Mesendoderm (in vitro differentiated cells): ENCODE results near the gene GPR42. TPM values are rescaled to one million over a fixed set of nuclear protein-coding genes. Genes with fewer than 3 reads are reported as not detected.

Experiments used
- DNase-seq: peaks from one replicate; pipeline ENCODE4 v3.0.0; 2013
- H2AK5ac ChIP-seq: 2 replicates; pipeline ENCODE4 v1.6.1; 2013; ENCODE audit warnings: low read length, inconsistent platforms
- H2BK120ac ChIP-seq: 2 replicates; pipeline ENCODE4 v1.6.1; 2013; ENCODE audit warnings: low read depth, mild to moderate bottlenecking, low read length, moderate library complexity, mixed read lengths
- H2BK15ac ChIP-seq: replicated peaks from 2 replicates; pipeline ENCODE4 v1.6.1; 2013; ENCODE audit warnings: low read depth, mild to moderate bottlenecking, moderate library complexity
- H2BK5ac ChIP-seq: 2 replicates; pipeline ENCODE4 v1.6.1; 2013; ENCODE audit warnings: low read length, inconsistent platforms
- H3K18ac ChIP-seq: 2 replicates; pipeline ENCODE4 v1.6.1; 2013; ENCODE audit warnings: mild to moderate bottlenecking, low read length, mixed read lengths
- H3K23ac ChIP-seq: one replicate; pipeline ENCODE4 v1.6.1; 2013; ENCODE audit warnings: low read length
- H3K27ac ChIP-seq: 2 replicates; pipeline ENCODE4 v1.5.1; 2013; ENCODE audit warnings: low read depth, mild to moderate bottlenecking, inconsistent platforms, low read length, moderate library complexity
- H3K27me3 ChIP-seq: 2 replicates; pipeline ENCODE4 v1.6.1; 2013; ENCODE audit warnings: low read length, control low read depth, mild to moderate bottlenecking, inconsistent platforms; ENCODE audit not compliant: insufficient read depth, poor library complexity
- H3K36me3 ChIP-seq: 2 replicates; pipeline ENCODE4 v1.6.1; 2013; ENCODE audit warnings: low read length, inconsistent platforms; ENCODE audit not compliant: control insufficient read depth, insufficient read depth
- H3K4ac ChIP-seq: one replicate; pipeline ENCODE4 v1.6.1; 2013; ENCODE audit warnings: low read depth, mild to moderate bottlenecking, low read length, moderate library complexity
- H3K4me1 ChIP-seq: 2 replicates; pipeline ENCODE4 v1.6.1; 2013; ENCODE audit warnings: low read depth, low read length, inconsistent platforms; ENCODE audit not compliant: control insufficient read depth
- H3K4me2 ChIP-seq: 2 replicates; pipeline ENCODE4 v1.6.1; 2013; ENCODE audit warnings: low read length
- H3K4me3 ChIP-seq: 2 replicates; pipeline ENCODE4 v1.5.1; 2013; ENCODE audit warnings: mild to moderate bottlenecking, low read length
- H3K56ac ChIP-seq: one replicate; pipeline ENCODE4 v1.6.1; 2013; ENCODE audit warnings: low read length
- H3K79me1 ChIP-seq: 2 replicates; pipeline ENCODE4 v1.6.1; 2013; ENCODE audit warnings: low read length, inconsistent platforms
- H3K79me2 ChIP-seq: 2 replicates; pipeline ENCODE4 v1.6.1; 2013; ENCODE audit warnings: mild to moderate bottlenecking, low read length; ENCODE audit not compliant: control insufficient read depth, insufficient read depth
- H3K9ac ChIP-seq: 2 replicates; pipeline ENCODE4 v1.6.1; 2013; ENCODE audit warnings: low read length, inconsistent platforms
- H4K5ac ChIP-seq: one replicate; pipeline ENCODE4 v1.6.1; 2013; ENCODE audit warnings: low read length
- H4K8ac ChIP-seq: one replicate; pipeline ENCODE4 v1.6.1; 2013; ENCODE audit warnings: low read depth, mild to moderate bottlenecking, control low read depth, low read length, moderate library complexity
- WGBS: extraction: QIAGEN DNeasy Blood & Tissue Kit; methylation state at CpG from one replicate; pipeline ENCODE4 v1.1.7; 2013; ENCODE audit warnings: low lambda C conversion rate, missing lambda C conversion rate; ENCODE audit not compliant: insufficient coverage; ENCODE audit errors: extremely low coverage; 5-methylcytosine and 5-hydroxymethylcytosine counted together
- polyA plus RNA-seq, 2 experiments: library from polyadenylated mRNA; stranded (reverse); fragments of 200-250 nt; gene quantifications; one replicate each; pipeline ENCODE4 v1.2.3, GENCODE V29; 2013

Gene GPR42
- polyA plus RNA-seq (2013, experiment 1 of 2), result 0.03 TPM
- polyA plus RNA-seq (2013, experiment 2 of 2), result not detected

DNA sequence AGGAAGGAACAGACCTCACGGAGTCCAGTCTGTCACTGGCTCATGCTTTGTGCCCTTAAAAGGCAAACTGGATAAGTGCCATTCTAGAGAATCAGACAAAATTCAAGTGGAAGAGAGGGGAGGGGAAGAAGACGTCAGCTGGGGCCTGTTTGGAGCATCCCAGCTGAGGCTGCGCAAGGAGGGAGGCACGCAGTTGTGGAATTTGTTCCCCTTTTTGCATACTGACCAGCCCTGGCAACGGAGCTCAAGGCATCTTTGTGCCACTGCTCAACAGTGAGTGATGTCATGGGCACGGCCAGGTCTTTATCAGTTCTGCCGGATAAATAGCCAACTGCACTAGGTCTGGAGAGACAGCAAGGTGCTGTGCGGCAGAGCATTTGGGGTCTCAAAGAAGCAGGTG is at the start of gene GPR42:
TSS of gene GPR42 (plus strand) at position 347 of the 400 bp plus-strand sequence. CDS start 292 bp downstream, outside the sequence.
- WGBS, result no CpG with 5 or more reads among the region's 8 CpGs

GRCh38 chr19:35321291-35321690 is 49.6 kb upstream of the GPR42 start:
- no peak overlapping the region for H2BK15ac ChIP-seq
- no peak overlapping the region for H3K27ac ChIP-seq
- no peak overlapping the region for H3K4me2 ChIP-seq
- no peak overlapping the region for H3K56ac ChIP-seq
- no peaks in the 10 kb centered on the region for H3K4me1 ChIP-seq
- no peaks in the 10 kb centered on the region for H3K79me1 ChIP-seq
- H3K4ac ChIP-seq, result no peak overlapping the region
- H2BK120ac ChIP-seq, result no peak overlapping the region
- no peak overlapping the region for H2AK5ac ChIP-seq
- no CpG with 5 or more reads among the region's 2 CpGs for WGBS
- H4K5ac ChIP-seq, result no peak overlapping the region
- H3K27me3 ChIP-seq, result no peaks in the 10 kb centered on the region
- no peak overlapping the region for H3K23ac ChIP-seq
- H3K18ac ChIP-seq, result no peak overlapping the region
- DNase-seq, result no peak
- no peak overlapping the region for H3K4me3 ChIP-seq
- H2BK5ac ChIP-seq, result no peak overlapping the region
- no peaks in the 10 kb centered on the region for H3K36me3 ChIP-seq
- H3K9ac ChIP-seq, result no peak overlapping the region
- H3K79me2 ChIP-seq, result no peaks in the 10 kb centered on the region
- H4K8ac ChIP-seq, result no peak overlapping the region

More for the DNA sequence above, at the start of gene GPR42:
- Histone ChIP-seq H3K23ac (no peak within 1 kb of the TSS), H3K79me1 (no peaks in the 10 kb centered on the region), H3K18ac (no peak within 1 kb of the TSS), H4K5ac (no peak within 1 kb of the TSS), H4K8ac (no peak within 1 kb of the TSS), H3K4me3 (no peak within 1 kb of the TSS), H3K27me3 (no peaks in the 10 kb centered on the region), H3K56ac (no peak within 1 kb of the TSS), H2BK5ac (no peak within 1 kb of the TSS), H3K9ac (no peak within 1 kb of the TSS), H3K79me2 (no peaks in the 10 kb centered on the region), H2AK5ac (no peak within 1 kb of the TSS), H2BK120ac (no peak within 1 kb of the TSS), H3K4me2 (no peak within 1 kb of the TSS), H2BK15ac (no peak within 1 kb of the TSS), H3K4ac (no peak within 1 kb of the TSS), H3K36me3 (no peaks in the 10 kb centered on the region), H3K4me1 (no peaks in the 10 kb centered on the region), H3K27ac (no peak within 1 kb of the TSS)
- no peak for DNase-seq

- no CpG with 5 or more reads among the region's 9 CpGs for WGBS
- no peak overlapping the region for H2BK5ac ChIP-seq
Measured at GRCh38 chr19:35322014-35322413, 48.9 kb upstream of the GPR42 start.

DNA sequence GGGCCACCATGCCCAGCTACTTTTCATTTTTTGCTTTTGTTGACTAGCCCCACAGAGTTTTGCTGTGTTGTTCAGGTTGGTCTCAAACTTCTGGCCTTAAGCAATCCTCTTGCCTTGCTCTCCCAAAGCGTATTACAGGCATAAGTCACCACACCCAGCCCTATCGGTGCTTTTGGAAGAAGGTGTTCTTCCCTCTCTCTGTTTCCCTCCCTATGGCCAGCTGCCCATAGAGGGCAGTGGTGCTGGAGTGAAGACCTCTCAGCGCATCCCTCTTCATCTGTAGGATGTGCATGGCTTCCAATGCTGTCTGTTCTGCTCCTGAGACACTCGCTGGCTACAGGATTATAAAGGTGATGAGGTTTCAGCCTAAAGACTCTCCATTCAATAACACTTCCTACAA is 43.2 kb upstream of the GPR42 start:
- Histone ChIP-seq H3K4ac (no peak overlapping the region), H4K8ac (no peak overlapping the region), H3K4me2 (no peak overlapping the region), H3K18ac (no peak overlapping the region), H3K27ac (no peak overlapping the region), H2BK15ac (no peak overlapping the region), H2BK5ac (no peak overlapping the region), H3K27me3 (no peaks in the 10 kb centered on the region), H3K4me1 (no peaks in the 10 kb centered on the region), H3K4me3 (no peak overlapping the region), H3K56ac (no peak overlapping the region), H2BK120ac (no peak overlapping the region), H3K36me3 (no peaks in the 10 kb centered on the region), H3K79me2 (no peaks in the 10 kb centered on the region), H3K9ac (no peak overlapping the region), H2AK5ac (no peak overlapping the region), H4K5ac (no peak overlapping the region), H3K79me1 (no peaks in the 10 kb centered on the region), H3K23ac (no peak overlapping the region)
- DNase-seq, result peak; percentile 58
- WGBS, result no CpG with 5 or more reads among the region's 4 CpGs

More at GRCh38 chr19:35322014-35322413, 48.9 kb upstream of the GPR42 start:
- no peak overlapping the region for H3K18ac ChIP-seq
- H3K9ac ChIP-seq, result no peak overlapping the region
- H3K56ac ChIP-seq, result no peak overlapping the region
- no peak overlapping the region for H4K5ac ChIP-seq
- H3K4me2 ChIP-seq, result no peak overlapping the region
- H3K4me3 ChIP-seq, result no peak overlapping the region
- DNase-seq, result no peak
- no peak overlapping the region for H3K4ac ChIP-seq
- H2BK15ac ChIP-seq, result no peak overlapping the region
- no peak overlapping the region for H3K27ac ChIP-seq
- H3K36me3 ChIP-seq, result no peaks in the 10 kb centered on the region
- H3K79me1 ChIP-seq, result no peaks in the 10 kb centered on the region
- H2AK5ac ChIP-seq, result no peak overlapping the region
- H3K79me2 ChIP-seq, result no peaks in the 10 kb centered on the region
- H3K27me3 ChIP-seq, result no peaks in the 10 kb centered on the region
- H4K8ac ChIP-seq, result no peak overlapping the region
- H3K4me1 ChIP-seq, result no peaks in the 10 kb centered on the region
- no peak overlapping the region for H3K23ac ChIP-seq
- H2BK120ac ChIP-seq, result no peak overlapping the region

- WGBS, result no CpG with 5 or more reads among the region's 12 CpGs
- no peaks in the 10 kb centered on the region for H3K79me1 ChIP-seq
- H3K56ac ChIP-seq, result no peak within 1 kb of the TSS
- H3K4me1 ChIP-seq, result no peaks in the 10 kb centered on the region
- no peak for DNase-seq
- H3K4me2 ChIP-seq, result no peak within 1 kb of the TSS
- H3K27ac ChIP-seq, result no peak within 1 kb of the TSS
- no peak within 1 kb of the TSS for H3K23ac ChIP-seq
- H2BK120ac ChIP-seq, result no peak within 1 kb of the TSS
- H3K36me3 ChIP-seq, result no peaks in the 10 kb centered on the region
- H3K9ac ChIP-seq, result no peak within 1 kb of the TSS
- H3K18ac ChIP-seq, result no peak within 1 kb of the TSS
- H2BK15ac ChIP-seq, result no peak within 1 kb of the TSS
- no peak within 1 kb of the TSS for H4K8ac ChIP-seq
- no peaks in the 10 kb centered on the region for H3K79me2 ChIP-seq
- H3K27me3 ChIP-seq, result no peaks in the 10 kb centered on the region
- H2BK5ac ChIP-seq, result no peak within 1 kb of the TSS
- H2AK5ac ChIP-seq, result no peak within 1 kb of the TSS
- H4K5ac ChIP-seq, result no peak within 1 kb of the TSS
- no peak within 1 kb of the TSS for H3K4ac ChIP-seq
- no peak within 1 kb of the TSS for H3K4me3 ChIP-seq
Measured at GRCh38 chr19:35328851-35329285, 42.0 kb upstream of the GPR42 start, which contains the start of gene CD22. TSS of gene CD22 (plus strand) at chr19:35329187. CDS start at chr19:35332041, 2,854 bp downstream.

DNA sequence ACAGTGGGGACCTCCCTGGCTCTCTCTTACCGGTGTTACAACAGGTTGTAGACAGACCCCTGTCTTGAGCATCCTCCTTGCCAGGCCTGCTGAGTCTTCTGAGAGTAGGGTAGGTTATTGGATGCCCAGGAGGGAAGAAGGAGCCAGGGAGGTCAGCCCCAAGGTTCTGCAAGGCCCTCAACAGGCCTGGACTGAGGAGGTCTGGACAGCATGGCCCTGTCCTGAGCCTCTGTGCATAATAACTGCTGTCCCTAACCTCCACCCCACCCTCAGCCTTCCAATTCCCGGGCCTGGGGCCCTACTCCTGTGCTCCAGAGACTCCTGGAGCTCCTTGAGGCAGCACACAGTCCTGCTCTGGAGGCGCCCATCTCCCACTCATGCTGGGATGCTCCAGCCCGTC is 41.5 kb upstream of the GPR42 start:
- no peak overlapping the region for H2BK120ac ChIP-seq
- H3K9ac ChIP-seq, result no peak overlapping the region
- no peak overlapping the region for H3K4me3 ChIP-seq
- no peak overlapping the region for H3K23ac ChIP-seq
- no peak for DNase-seq
- H3K4me1 ChIP-seq, result no peaks in the 10 kb centered on the region
- WGBS, result no CpG with 5 or more reads among the region's 4 CpGs
- no peak overlapping the region for H2BK15ac ChIP-seq
- H2AK5ac ChIP-seq, result no peak overlapping the region
- H3K4me2 ChIP-seq, result no peak overlapping the region
- no peaks in the 10 kb centered on the region for H3K79me1 ChIP-seq
- H3K56ac ChIP-seq, result no peak overlapping the region
- no peak overlapping the region for H2BK5ac ChIP-seq
- H3K27ac ChIP-seq, result no peak overlapping the region
- no peaks in the 10 kb centered on the region for H3K36me3 ChIP-seq
- H3K4ac ChIP-seq, result no peak overlapping the region
- H3K27me3 ChIP-seq, result no peaks in the 10 kb centered on the region
- H4K5ac ChIP-seq, result no peak overlapping the region
- H4K8ac ChIP-seq, result no peak overlapping the region
- H3K79me2 ChIP-seq, result no peaks in the 10 kb centered on the region
- H3K18ac ChIP-seq, result no peak overlapping the region
